Measurements from ENCODE around the gene RNF186.

RNF186 gene

DNA sequence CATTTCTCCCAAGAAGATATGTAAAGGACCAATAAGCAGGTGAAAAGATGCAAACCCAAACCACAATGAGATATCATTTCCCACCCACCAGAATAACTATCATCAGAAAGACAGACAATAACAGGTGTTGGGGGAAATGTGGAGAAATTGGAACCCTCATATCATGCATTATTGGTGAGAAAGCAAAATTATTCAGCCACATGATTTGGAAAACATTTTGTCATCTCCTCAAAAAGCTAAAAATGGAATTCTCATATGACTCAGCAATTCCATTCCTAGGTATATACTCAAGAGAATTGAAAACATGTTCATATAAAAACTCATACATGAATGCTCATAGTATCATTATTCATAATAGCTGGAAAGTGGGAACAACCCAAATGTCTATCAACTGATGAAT lies 25.1 kb upstream of the RNF186 start:
- TF ChIP-seq POLR2AphosphoS5 (IDR thresholded peaks at IDR 0.05; ENCODE audit: low read depth, low read length) (no peak), SIN3A (IDR thresholded peaks at IDR 0.05; ENCODE audit: borderline replicate concordance, insufficient read depth, low read length) (no peak), FOXP2 (optimal IDR thresholded peaks at IDR 0.05; ENCODE audit: borderline replicate concordance, extremely low read depth, extremely low read length, insufficient read depth) (no peak), TAF1 (IDR thresholded peaks at IDR 0.05; ENCODE audit: borderline replicate concordance, insufficient read depth, low read length) (no peak)
- TF ChIP-seq, protein P1, sequence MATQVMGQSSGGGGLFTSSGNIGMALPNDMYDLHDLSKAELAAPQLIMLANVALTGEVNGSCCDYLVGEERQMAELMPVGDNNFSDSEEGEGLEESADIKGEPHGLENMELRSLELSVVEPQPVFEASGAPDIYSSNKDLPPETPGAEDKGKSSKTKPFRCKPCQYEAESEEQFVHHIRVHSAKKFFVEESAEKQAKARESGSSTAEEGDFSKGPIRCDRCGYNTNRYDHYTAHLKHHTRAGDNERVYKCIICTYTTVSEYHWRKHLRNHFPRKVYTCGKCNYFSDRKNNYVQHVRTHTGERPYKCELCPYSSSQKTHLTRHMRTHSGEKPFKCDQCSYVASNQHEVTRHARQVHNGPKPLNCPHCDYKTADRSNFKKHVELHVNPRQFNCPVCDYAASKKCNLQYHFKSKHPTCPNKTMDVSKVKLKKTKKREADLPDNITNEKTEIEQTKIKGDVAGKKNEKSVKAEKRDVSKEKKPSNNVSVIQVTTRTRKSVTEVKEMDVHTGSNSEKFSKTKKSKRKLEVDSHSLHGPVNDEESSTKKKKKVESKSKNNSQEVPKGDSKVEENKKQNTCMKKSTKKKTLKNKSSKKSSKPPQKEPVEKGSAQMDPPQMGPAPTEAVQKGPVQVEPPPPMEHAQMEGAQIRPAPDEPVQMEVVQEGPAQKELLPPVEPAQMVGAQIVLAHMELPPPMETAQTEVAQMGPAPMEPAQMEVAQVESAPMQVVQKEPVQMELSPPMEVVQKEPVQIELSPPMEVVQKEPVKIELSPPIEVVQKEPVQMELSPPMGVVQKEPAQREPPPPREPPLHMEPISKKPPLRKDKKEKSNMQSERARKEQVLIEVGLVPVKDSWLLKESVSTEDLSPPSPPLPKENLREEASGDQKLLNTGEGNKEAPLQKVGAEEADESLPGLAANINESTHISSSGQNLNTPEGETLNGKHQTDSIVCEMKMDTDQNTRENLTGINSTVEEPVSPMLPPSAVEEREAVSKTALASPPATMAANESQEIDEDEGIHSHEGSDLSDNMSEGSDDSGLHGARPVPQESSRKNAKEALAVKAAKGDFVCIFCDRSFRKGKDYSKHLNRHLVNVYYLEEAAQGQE (IDR thresholded peaks at IDR 0.05; ENCODE audit: insufficient read depth in 1 of 2, low read depth in 2 of 2, low read length in 2 of 2) = no peak

DNA sequence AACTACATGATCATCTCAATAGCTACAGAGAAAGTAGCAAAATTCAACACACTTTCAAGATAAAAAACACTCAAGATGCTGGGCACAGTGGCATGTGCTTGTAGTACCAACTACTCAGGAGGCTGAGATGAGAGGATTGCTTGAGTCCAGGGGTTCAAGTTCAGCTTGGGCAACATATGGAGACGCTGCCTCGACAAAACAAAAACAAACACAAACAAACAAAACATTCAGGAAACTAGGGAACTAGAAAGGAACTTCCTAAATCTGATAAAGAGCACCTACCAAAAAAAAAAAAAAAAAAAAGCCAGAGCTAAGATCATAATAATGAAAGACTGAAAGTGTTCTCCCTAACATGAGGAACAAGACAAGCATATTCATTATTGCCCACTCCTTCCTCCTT lies 22.8 kb upstream of the RNF186 start:
- no peak for TF ChIP-seq TAF1 (IDR thresholded peaks at IDR 0.05; ENCODE audit: borderline replicate concordance, insufficient read depth, low read length)
- TF ChIP-seq, protein P1 (IDR thresholded peaks at IDR 0.05; ENCODE audit: insufficient read depth in 1 of 2, low read depth in 2 of 2, low read length in 2 of 2) = no peak
- no peak for TF ChIP-seq FOXP2 (optimal IDR thresholded peaks at IDR 0.05; ENCODE audit: borderline replicate concordance, extremely low read depth, extremely low read length, insufficient read depth)
- no peak for TF ChIP-seq POLR2AphosphoS5 (IDR thresholded peaks at IDR 0.05; ENCODE audit: low read depth, low read length)

DNA sequence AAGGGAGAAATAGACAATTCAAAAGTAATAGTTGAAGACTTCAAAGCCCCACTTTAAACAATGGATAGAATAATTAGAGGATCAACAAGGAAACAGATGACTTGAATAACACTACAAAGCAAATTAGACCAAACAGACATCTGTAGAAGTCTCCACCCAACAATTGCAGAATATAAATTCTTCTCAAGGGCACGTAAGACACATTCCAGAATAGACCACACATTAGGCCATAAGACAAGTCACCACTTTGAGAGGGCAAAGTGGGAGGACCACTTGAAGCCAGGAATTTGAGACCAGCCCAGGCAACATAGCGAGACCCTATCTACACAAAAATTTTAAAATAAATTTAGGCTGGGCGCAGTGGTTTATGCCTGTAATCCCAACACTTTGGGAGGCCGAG lies 20.5 kb upstream of the RNF186 start:
- no peak for TF ChIP-seq FOXP2 (optimal IDR thresholded peaks at IDR 0.05; ENCODE audit: borderline replicate concordance, extremely low read depth, extremely low read length, insufficient read depth)
- TF ChIP-seq POLR2AphosphoS5 (IDR thresholded peaks at IDR 0.05; ENCODE audit: low read depth, low read length) = no peak
- no peak for TF ChIP-seq TAF1 (IDR thresholded peaks at IDR 0.05; ENCODE audit: borderline replicate concordance, insufficient read depth, low read length)
- no peak for TF ChIP-seq SIN3A (IDR thresholded peaks at IDR 0.05; ENCODE audit: borderline replicate concordance, insufficient read depth, low read length)
- TF ChIP-seq, protein P1 (IDR thresholded peaks at IDR 0.05; ENCODE audit: insufficient read depth in 1 of 2, low read depth in 2 of 2, low read length in 2 of 2) = no peak

DNA sequence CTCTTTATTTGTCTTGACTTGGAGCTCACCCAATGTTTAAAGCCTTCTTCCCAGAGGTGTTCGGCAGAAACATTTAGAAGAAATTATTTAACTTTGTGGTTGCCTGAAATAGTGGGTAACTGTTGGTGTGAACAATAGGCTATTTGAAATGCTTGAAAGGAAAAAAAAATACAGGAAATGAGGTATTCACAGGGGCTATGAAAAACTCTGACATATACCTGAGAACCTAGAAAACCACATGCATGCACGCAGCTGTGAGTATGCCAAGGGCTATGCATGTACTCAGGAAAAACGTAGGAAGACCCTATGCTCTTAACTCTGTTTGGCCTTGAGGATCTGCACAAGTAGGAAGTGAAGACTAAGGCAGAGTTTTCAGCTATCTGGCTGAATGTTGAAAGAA lies 16.4 kb upstream of the RNF186 start:
- no peak for TF ChIP-seq FOXP2 (optimal IDR thresholded peaks at IDR 0.05; ENCODE audit: borderline replicate concordance, extremely low read depth, extremely low read length, insufficient read depth)
- TF ChIP-seq, protein P1 (IDR thresholded peaks at IDR 0.05; ENCODE audit: insufficient read depth in 1 of 2, low read depth in 2 of 2, low read length in 2 of 2) = no peak
- no peak for TF ChIP-seq TAF1 (IDR thresholded peaks at IDR 0.05; ENCODE audit: borderline replicate concordance, insufficient read depth, low read length)
- no peak for TF ChIP-seq SIN3A (IDR thresholded peaks at IDR 0.05; ENCODE audit: borderline replicate concordance, insufficient read depth, low read length)
- no peak for TF ChIP-seq POLR2AphosphoS5 (IDR thresholded peaks at IDR 0.05; ENCODE audit: low read depth, low read length)

DNA sequence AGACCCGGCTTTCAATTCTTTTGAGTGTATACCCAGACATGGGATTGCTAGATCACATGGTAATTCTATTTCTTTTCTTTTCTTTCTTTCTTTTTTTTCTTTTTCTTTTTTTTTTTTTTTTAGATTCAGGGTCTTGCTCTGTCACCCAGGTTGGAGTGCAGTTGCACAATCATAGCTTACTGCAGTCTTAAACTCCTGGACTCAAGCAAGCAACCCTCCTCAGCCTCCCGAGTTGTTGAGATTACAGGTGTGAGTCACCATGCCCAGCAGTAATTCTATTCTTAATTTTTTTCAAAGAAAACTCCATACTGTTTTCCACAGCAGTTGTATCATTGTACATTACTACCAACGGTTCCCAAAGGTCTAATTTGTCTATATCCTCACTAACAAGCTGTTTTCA lies 13.5 kb upstream of the RNF186 start:
- TF ChIP-seq TAF1 (IDR thresholded peaks at IDR 0.05; ENCODE audit: borderline replicate concordance, insufficient read depth, low read length) = no peak
- TF ChIP-seq POLR2AphosphoS5 (IDR thresholded peaks at IDR 0.05; ENCODE audit: low read depth, low read length) = no peak
- TF ChIP-seq FOXP2 (optimal IDR thresholded peaks at IDR 0.05; ENCODE audit: borderline replicate concordance, extremely low read depth, extremely low read length, insufficient read depth) = no peak
- TF ChIP-seq, protein P1 (IDR thresholded peaks at IDR 0.05; ENCODE audit: insufficient read depth in 1 of 2, low read depth in 2 of 2, low read length in 2 of 2) = no peak
- no peak for TF ChIP-seq SIN3A (IDR thresholded peaks at IDR 0.05; ENCODE audit: borderline replicate concordance, insufficient read depth, low read length)
